Right atrium auricular region (tissue), 2 donors: Measurements from ENCODE around the gene KCNIP4. TPM values are rescaled to one million over a fixed set of nuclear protein-coding genes. Genes with fewer than 3 reads are reported as not detected.

Experiments used
- DNase-seq: peaks from one replicate; pipeline ENCODE4 v3.0.0-alpha.2; 2019; ENCODE audit warnings: low spot score
- H3K27ac ChIP-seq, 2 donors: fragments of 200-600 bp; sonication (generic); 1 replicate in 1 of 2; 2 replicates in 1 of 2; pipeline ENCODE4 v1.5.1; 2016 to 2019
- H3K27me3 ChIP-seq, 2 donors: fragments of 200-600 bp; sonication (generic); one replicate each; pipeline versions ENCODE4 v1.5.1 to v1.6.0; 2017 to 2019
- H3K36me3 ChIP-seq: fragments of 200-600 bp; sonication (generic); one replicate; pipeline ENCODE4 v1.5.1; 2016
- H3K4me1 ChIP-seq, 2 donors: fragments of 200-600 bp; sonication (generic); one replicate each; pipeline versions ENCODE4 v1.5.1 to v1.6.0; 2017 to 2019
- H3K4me3 ChIP-seq, 2 donors: fragments of 200-600 bp; sonication (generic); 1 replicate in 1 of 2; 2 replicates in 1 of 2; pipeline ENCODE4 v1.5.1; 2017 to 2019; ENCODE audit warnings: mild to moderate bottlenecking in 1 of 2, moderate library complexity in 1 of 2
- H3K9me3 ChIP-seq, 2 donors: fragments of 200-600 bp; sonication (generic); one replicate each; pipeline ENCODE4 v1.5.1; 2019
- CTCF ChIP-seq, 2 donors: fragments of 200-600 bp; sonication (generic); IDR thresholded peaks; one replicate each; pipeline ENCODE4 v1.5.1; 2019; ENCODE audit warnings: antibody characterized with exemption in 2 of 2
- total RNA-seq, 2 donors: library from RNA; depleted of rRNA; stranded (reverse); fragments of >200 nt; gene quantifications; one replicate each; pipeline ENCODE4 v1.1.0, GENCODE V29; 2016

The KCNIP4 gene
- total RNA-seq, 2 donors from 2014 or later: not detected

DNA sequence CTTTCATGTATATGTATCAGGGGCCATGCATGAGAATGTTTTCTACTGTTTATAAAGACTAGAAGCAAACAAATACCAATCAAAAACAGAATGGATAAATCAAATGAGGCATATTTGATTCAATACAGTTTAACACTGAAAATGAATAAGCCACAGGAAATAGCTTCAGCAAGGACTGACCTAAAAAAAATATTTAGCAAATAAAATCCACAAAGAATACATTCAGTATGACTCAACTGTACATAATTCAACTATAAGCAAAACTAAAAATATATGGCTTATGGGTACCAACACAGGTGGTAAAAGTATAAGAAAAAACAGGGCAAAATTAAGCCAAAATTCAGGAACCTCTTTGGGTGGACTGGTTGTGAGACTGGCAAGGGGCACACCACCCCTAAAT, 112.9 kb downstream of the KCNIP4 start:
- H3K36me3 ChIP-seq: no peaks in the 10 kb centered on the region
- H3K9me3 ChIP-seq: peaks cover 0 to 7% of the 10 kb centered on the region in 2 donors
- H3K27me3 ChIP-seq: no peaks in the 10 kb centered on the region
- no peak overlapping the region for H3K4me3 ChIP-seq
- H3K27ac ChIP-seq: no peak overlapping the region
- H3K4me1 ChIP-seq: no peaks in the 10 kb centered on the region
- no peak for DNase-seq
- TF ChIP-seq CTCF (IDR thresholded peaks at IDR 0.05): no peak

- Histone ChIP-seq H3K27ac (no peak overlapping the region), H3K4me1 (no peaks in the 10 kb centered on the region), H3K4me3 (no peak overlapping the region), H3K9me3 (peaks cover 0 to 7% of the 10 kb centered on the region in 2 donors), H3K36me3 (no peaks in the 10 kb centered on the region), H3K27me3 (no peaks in the 10 kb centered on the region)
- no peak for TF ChIP-seq CTCF (IDR thresholded peaks at IDR 0.05)
- DNase-seq: no peak
These were observed 118.3 kb downstream of the KCNIP4 start for GRCh38 chr4:21830272-21830671.

DNA sequence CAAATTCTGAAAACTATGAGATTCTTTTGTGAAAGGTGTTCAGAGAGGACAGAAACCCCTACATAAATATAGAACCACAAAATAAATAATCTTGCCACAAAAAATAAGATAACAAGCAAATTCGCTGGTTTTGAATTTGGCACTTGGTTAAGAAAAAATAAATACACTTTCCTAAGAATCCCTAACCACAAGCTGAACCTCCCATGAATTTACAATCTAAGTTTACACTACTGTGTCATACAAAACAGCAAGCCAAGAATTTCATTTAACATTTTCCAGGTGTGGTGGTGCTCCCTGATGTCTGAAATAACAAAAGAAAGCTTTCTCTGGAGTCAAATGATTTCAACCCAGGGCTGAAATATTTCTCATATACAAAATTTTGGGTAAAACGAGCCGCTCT, 121.0 kb downstream of the KCNIP4 start:
- Histone ChIP-seq H3K27ac (no peak overlapping the region), H3K9me3 (peaks cover 0 to 7% of the 10 kb centered on the region in 2 donors), H3K4me3 (no peak overlapping the region), H3K27me3 (no peaks in the 10 kb centered on the region), H3K4me1 (no peaks in the 10 kb centered on the region), H3K36me3 (no peaks in the 10 kb centered on the region)
- no peak for DNase-seq
- TF ChIP-seq CTCF (IDR thresholded peaks at IDR 0.05): no peak

DNA sequence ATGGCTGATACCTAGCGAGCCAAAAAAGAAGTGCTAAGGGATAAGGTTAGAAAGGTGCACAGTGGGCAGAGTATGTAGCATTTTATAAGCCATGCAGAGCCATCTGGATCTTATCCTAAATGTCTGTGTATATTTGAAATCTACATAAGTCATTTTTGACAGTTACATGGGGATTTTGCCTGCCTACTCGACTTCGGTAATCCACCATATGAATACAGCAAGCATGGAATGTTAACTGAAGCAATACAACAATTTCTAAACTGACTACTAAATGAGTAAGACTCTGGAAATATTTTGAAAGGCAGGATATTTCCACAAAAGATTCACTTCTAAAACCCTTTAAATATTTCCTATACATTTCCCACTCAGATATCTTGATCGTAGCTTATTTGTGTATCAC, 122.5 kb downstream of the KCNIP4 start:
- H3K4me3 ChIP-seq: no peak overlapping the region
- no peaks in the 10 kb centered on the region for H3K27me3 ChIP-seq
- DNase-seq: no peak
- H3K27ac ChIP-seq: no peak overlapping the region
- H3K4me1 ChIP-seq: no peaks in the 10 kb centered on the region
- no peaks in the 10 kb centered on the region for H3K36me3 ChIP-seq
- H3K9me3 ChIP-seq: peaks cover 0 to under 1% of the 10 kb centered on the region in 2 donors
- TF ChIP-seq CTCF (IDR thresholded peaks at IDR 0.05): no peak

- Histone ChIP-seq H3K27me3 (no peaks in the 10 kb centered on the region), H3K36me3 (no peaks in the 10 kb centered on the region), H3K4me1 (no peaks in the 10 kb centered on the region), H3K27ac (no peak overlapping the region), H3K9me3 (peaks cover 0 to 14% of the 10 kb centered on the region in 2 donors), H3K4me3 (no peak overlapping the region)
- no peak for TF ChIP-seq CTCF (IDR thresholded peaks at IDR 0.05)
- no peak for DNase-seq
These were observed 129.5 kb downstream of the KCNIP4 start for GRCh38 chr4:21819086-21819485.

GRCh38 chr4:21815651-21816377, 132.8 kb downstream of the KCNIP4 start:
- no peak for TF ChIP-seq CTCF (IDR thresholded peaks at IDR 0.05)
- DNase-seq: no peak
- H3K4me3 ChIP-seq: no peak overlapping the region
- H3K27me3 ChIP-seq: no peaks in the 10 kb centered on the region
- no peaks in the 10 kb centered on the region for H3K4me1 ChIP-seq
- H3K36me3 ChIP-seq: no peaks in the 10 kb centered on the region
- no peak overlapping the region for H3K27ac ChIP-seq
- peaks cover 0 to 14% of the 10 kb centered on the region in 2 donors for H3K9me3 ChIP-seq
